GM23338 (cell line): ENCODE data around the gene NCKAP5. TPM values are rescaled to one million over a fixed set of nuclear protein-coding genes. Genes with fewer than 3 reads are reported as not detected.

Source experiments
- ATAC-seq: fragments of 200-7000 bp; cut with Tn5 transposase; 3 replicates; pipeline ENCODE4 v1.9.1; 2020
- DNase-seq: peaks from one replicate; pipeline ENCODE4 v3.0.0-alpha.2; 2015; ENCODE audit warnings: low spot score
- H2AFZ ChIP-seq: fragments of 200-600 bp; sonication (generic); 2 replicates; pipeline ENCODE4 v1.8.0; 2016; ENCODE audit warnings: antibody characterized with exemption, mild to moderate bottlenecking, moderate library complexity
- H3F3A ChIP-seq: fragments of 200-600 bp; sonication (generic); replicated peaks from 2 replicates; pipeline ENCODE4 v1.8.0; 2017; ENCODE audit warnings: antibody characterized with exemption, mixed run types, low read depth
- H3K27ac ChIP-seq: fragments of 200-600 bp; sonication (generic); 2 replicates; pipeline ENCODE4 v1.6.1; 2016; ENCODE audit warnings: low read depth
- H3K27me3 ChIP-seq: fragments of 200-600 bp; sonication (generic); 2 replicates; pipeline ENCODE4 v1.8.0; 2016; ENCODE audit warnings: mild to moderate bottlenecking, mixed run types, moderate library complexity; ENCODE audit not compliant: insufficient read depth
- H3K36me3 ChIP-seq: fragments of 200-600 bp; sonication (generic); 2 replicates; pipeline ENCODE4 v1.8.0; 2016; ENCODE audit warnings: mild to moderate bottlenecking; ENCODE audit not compliant: insufficient read depth
- H3K4me1 ChIP-seq: fragments of 200-600 bp; sonication (generic); 2 replicates; pipeline ENCODE4 v1.8.0; 2016; ENCODE audit warnings: mild to moderate bottlenecking, moderate library complexity; ENCODE audit not compliant: insufficient read depth
- H3K4me2 ChIP-seq: fragments of 200-600 bp; sonication (generic); 2 replicates; pipeline ENCODE4 v1.7.1; 2017; ENCODE audit warnings: mixed run types
- H3K4me3 ChIP-seq: fragments of 200-600 bp; sonication (generic); 2 replicates; pipeline ENCODE4 v1.6.1; 2016; ENCODE audit warnings: mixed run types
- H3K79me2 ChIP-seq: fragments of 200-600 bp; sonication (generic); replicated peaks from 2 replicates; pipeline ENCODE4 v1.8.0; 2017; ENCODE audit warnings: mild to moderate bottlenecking; ENCODE audit not compliant: insufficient read depth
- H3K9me2 ChIP-seq: fragments of 200-600 bp; sonication (generic); 2 replicates; pipeline ENCODE4 v1.8.0; 2017; ENCODE audit not compliant: insufficient read depth
- H4K20me1 ChIP-seq: fragments of 200-600 bp; sonication (generic); replicated peaks from 2 replicates; pipeline ENCODE4 v1.8.0; 2017; ENCODE audit warnings: mild to moderate bottlenecking; ENCODE audit not compliant: insufficient read depth
- H3K27ac Mint-ChIP-seq: 2 replicates; pipeline ENCODE4 v1.8.0; 2020; ENCODE audit warnings: inconsistent platforms, mild to moderate bottlenecking, moderate library complexity, mixed read lengths
- H3K27me3 Mint-ChIP-seq: 3 replicates; pipeline ENCODE4 v1.8.0; 2022; ENCODE audit warnings: low read depth, mild to moderate bottlenecking, moderate library complexity, mixed read lengths, inconsistent platforms; ENCODE audit not compliant: insufficient read depth, poor library complexity
- H3K36me3 Mint-ChIP-seq: 3 replicates; pipeline ENCODE4 v1.8.0; 2021; ENCODE audit warnings: low read depth, mild to moderate bottlenecking, inconsistent platforms, moderate library complexity, mixed read lengths
- H3K4me1 Mint-ChIP-seq: 3 replicates; pipeline ENCODE4 v1.8.0; 2020; ENCODE audit warnings: mild to moderate bottlenecking, inconsistent platforms, mixed read lengths
- H3K4me3 Mint-ChIP-seq: 3 replicates; pipeline ENCODE4 v1.8.0; 2021; ENCODE audit warnings: moderate library complexity, mild to moderate bottlenecking, inconsistent platforms, mixed read lengths
- H3K9me3 Mint-ChIP-seq: 3 replicates; pipeline ENCODE4 v1.8.0; 2020; ENCODE audit warnings: moderate library complexity, mild to moderate bottlenecking, inconsistent platforms, mixed read lengths
- EZH2 ChIP-seq: fragments of 200-600 bp; sonication (generic); IDR thresholded peaks from one replicate; pipeline ENCODE4 v1.8.0; 2017; ENCODE audit warnings: antibody characterized with exemption, mild to moderate bottlenecking, low read depth; ENCODE audit not compliant: unreplicated experiment
- JUNB ChIP-seq: IDR thresholded peaks from one replicate; pipeline ENCODE4 v1.6.1; 2016; ENCODE audit warnings: antibody characterized with exemption; ENCODE audit not compliant: unreplicated experiment
- ZNF114 ChIP-seq: fragments of 250-450 bp; sonication (Bioruptor Pico); IDR thresholded peaks from 2 replicates; pipeline ENCODE4 v1.5.0; 2020; ENCODE audit warnings: mild to moderate bottlenecking, moderate library complexity
- ZNF331 ChIP-seq: fragments of 250-450 bp; sonication (Bioruptor Pico); IDR thresholded peaks from 2 replicates; pipeline ENCODE4 v1.5.0; 2020; ENCODE audit warnings: low read depth, mild to moderate bottlenecking, moderate library complexity
- polyA plus RNA-seq: library from polyadenylated mRNA; unstranded; fragments of >200 nt; fragmentation: Nextera tagmentation; extraction: Ambion mirVana; gene quantifications from 2 replicates; pipeline ENCODE4 v1.2.1, GENCODE V29; 2016
- total RNA-seq: library from RNA; depleted of rRNA; stranded (reverse); fragments of >200 nt; shearing (Covaris generic); gene quantifications from 2 replicates; pipeline ENCODE4 v1.2.3, GENCODE V29; 2014
- TF ChIP-seq, protein P1 (sequence below): fragments of 250-450 bp; sonication (Bioruptor Pico); IDR thresholded peaks from 2 replicates; pipeline ENCODE4 v1.5.0; 2020; ENCODE audit warnings: mild to moderate bottlenecking, moderate library complexity
- TF ChIP-seq, protein P2 (sequence below): IDR thresholded peaks from 2 replicates; pipeline ENCODE4 v1.6.1; 2016; ENCODE audit warnings: antibody characterized with exemption
- TF ChIP-seq, protein P3 (sequence below), 2 experiments: fragments of 200-600 bp in 1 of 2; sonication (generic) in 1 of 2; conservative IDR thresholded peaks; 2 replicates each; pipeline versions ENCODE4 v1.5.1 to v1.6.1; 2016 to 2017; ENCODE audit warnings: antibody characterized with exemption in 2 of 2, low read depth in 2 of 2, mild to moderate bottlenecking in 2 of 2, moderate library complexity in 1 of 2

The NCKAP5 gene
- total and polyA plus RNA-seq, 2 experiments from 2014 or later, result 0.34 to 0.73 TPM

GRCh38 chr2:132654968-132655367 lies 913.3 kb downstream of the NCKAP5 start (continued):
- TF ChIP-seq, protein P1, sequence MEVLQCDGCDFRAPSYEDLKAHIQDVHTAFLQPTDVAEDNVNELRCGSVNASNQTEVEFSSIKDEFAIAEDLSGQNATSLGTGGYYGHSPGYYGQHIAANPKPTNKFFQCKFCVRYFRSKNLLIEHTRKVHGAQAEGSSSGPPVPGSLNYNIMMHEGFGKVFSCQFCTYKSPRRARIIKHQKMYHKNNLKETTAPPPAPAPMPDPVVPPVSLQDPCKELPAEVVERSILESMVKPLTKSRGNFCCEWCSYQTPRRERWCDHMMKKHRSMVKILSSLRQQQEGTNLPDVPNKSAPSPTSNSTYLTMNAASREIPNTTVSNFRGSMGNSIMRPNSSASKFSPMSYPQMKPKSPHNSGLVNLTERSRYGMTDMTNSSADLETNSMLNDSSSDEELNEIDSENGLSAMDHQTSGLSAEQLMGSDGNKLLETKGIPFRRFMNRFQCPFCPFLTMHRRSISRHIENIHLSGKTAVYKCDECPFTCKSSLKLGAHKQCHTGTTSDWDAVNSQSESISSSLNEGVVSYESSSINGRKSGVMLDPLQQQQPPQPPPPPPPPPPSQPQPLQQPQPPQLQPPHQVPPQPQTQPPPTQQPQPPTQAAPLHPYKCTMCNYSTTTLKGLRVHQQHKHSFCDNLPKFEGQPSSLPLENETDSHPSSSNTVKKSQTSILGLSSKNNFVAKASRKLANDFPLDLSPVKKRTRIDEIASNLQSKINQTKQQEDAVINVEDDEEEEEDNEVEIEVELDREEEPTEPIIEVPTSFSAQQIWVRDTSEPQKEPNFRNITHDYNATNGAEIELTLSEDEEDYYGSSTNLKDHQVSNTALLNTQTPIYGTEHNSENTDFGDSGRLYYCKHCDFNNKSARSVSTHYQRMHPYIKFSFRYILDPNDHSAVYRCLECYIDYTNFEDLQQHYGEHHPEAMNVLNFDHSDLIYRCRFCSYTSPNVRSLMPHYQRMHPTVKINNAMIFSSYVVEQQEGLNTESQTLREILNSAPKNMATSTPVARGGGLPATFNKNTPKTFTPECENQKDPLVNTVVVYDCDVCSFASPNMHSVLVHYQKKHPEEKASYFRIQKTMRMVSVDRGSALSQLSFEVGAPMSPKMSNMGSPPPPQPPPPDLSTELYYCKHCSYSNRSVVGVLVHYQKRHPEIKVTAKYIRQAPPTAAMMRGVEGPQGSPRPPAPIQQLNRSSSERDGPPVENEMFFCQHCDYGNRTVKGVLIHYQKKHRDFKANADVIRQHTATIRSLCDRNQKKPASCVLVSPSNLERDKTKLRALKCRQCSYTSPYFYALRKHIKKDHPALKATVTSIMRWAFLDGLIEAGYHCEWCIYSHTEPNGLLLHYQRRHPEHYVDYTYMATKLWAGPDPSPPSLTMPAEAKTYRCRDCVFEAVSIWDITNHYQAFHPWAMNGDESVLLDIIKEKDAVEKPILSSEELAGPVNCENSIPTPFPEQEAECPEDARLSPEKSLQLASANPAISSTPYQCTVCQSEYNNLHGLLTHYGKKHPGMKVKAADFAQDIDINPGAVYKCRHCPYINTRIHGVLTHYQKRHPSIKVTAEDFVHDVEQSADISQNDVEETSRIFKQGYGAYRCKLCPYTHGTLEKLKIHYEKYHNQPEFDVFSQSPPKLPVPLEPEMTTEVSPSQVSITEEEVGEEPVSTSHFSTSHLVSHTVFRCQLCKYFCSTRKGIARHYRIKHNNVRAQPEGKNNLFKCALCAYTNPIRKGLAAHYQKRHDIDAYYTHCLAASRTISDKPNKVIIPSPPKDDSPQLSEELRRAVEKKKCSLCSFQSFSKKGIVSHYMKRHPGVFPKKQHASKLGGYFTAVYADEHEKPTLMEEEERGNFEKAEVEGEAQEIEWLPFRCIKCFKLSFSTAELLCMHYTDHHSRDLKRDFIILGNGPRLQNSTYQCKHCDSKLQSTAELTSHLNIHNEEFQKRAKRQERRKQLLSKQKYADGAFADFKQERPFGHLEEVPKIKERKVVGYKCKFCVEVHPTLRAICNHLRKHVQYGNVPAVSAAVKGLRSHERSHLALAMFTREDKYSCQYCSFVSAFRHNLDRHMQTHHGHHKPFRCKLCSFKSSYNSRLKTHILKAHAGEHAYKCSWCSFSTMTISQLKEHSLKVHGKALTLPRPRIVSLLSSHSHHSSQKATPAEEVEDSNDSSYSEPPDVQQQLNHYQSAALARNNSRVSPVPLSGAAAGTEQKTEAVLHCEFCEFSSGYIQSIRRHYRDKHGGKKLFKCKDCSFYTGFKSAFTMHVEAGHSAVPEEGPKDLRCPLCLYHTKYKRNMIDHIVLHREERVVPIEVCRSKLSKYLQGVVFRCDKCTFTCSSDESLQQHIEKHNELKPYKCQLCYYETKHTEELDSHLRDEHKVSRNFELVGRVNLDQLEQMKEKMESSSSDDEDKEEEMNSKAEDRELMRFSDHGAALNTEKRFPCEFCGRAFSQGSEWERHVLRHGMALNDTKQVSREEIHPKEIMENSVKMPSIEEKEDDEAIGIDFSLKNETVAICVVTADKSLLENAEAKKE, result no peak
- TF ChIP-seq JUNB (no peak), ZNF331 (no peak), EZH2 (no peak), ZNF114 (CRISPR knock-in tag) (no peak)

DNA sequence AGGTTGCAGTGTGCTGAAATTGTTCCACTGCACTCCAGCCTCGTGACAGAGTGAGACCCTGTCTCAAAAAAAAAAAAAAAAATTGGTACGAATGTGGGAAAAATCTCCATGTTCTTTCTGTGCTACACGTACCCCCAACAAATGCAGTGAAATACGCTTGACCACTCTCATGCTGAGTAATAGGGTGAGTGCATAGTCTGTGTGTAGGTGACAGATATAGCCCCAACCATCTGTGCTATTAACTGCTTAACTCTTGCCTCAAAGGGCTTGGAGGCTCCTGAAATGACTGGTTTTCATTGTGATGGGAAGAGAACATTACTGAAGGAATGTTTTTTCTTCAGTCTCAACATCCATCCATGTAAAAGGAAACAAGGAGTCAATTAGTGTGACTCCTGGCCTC lies 913.9 kb downstream of the NCKAP5 start:
- H3K4me3 ChIP-seq, result no peak overlapping the region
- H3K4me1 ChIP-seq, result peaks cover 22% of the 10 kb centered on the region
- Mint-ChIP-seq H3K27ac (no peak overlapping the region), H3K36me3 (no peaks in the 10 kb centered on the region), H3K9me3 (no peaks in the 10 kb centered on the region), H3K4me3 (no peak overlapping the region), H3K27me3 (peaks cover 9% of the 10 kb centered on the region), H3K4me1 (peaks cover 19% of the 10 kb centered on the region)
- H3K9me2 ChIP-seq, result no peaks in the 10 kb centered on the region; the same call in 1 of the 2 replicates
- H3K4me2 ChIP-seq, result no peak overlapping the region
- no peak overlapping the region for H3K27ac ChIP-seq
- ATAC-seq (no peak), DNase-seq (no peak)
- no peaks in the 10 kb centered on the region for H3K79me2 ChIP-seq
- H3K36me3 ChIP-seq, result no peaks in the 10 kb centered on the region
- no peaks in the 10 kb centered on the region for H4K20me1 ChIP-seq
- H3K27me3 ChIP-seq, result no peaks in the 10 kb centered on the region
- H3F3A ChIP-seq, result no peaks in the 10 kb centered on the region
- no peak overlapping the region for H2AFZ ChIP-seq
- no peak for TF ChIP-seq ZNF114 (CRISPR knock-in tag)
- TF ChIP-seq, protein P1, result no peak
- TF ChIP-seq, protein P2, sequence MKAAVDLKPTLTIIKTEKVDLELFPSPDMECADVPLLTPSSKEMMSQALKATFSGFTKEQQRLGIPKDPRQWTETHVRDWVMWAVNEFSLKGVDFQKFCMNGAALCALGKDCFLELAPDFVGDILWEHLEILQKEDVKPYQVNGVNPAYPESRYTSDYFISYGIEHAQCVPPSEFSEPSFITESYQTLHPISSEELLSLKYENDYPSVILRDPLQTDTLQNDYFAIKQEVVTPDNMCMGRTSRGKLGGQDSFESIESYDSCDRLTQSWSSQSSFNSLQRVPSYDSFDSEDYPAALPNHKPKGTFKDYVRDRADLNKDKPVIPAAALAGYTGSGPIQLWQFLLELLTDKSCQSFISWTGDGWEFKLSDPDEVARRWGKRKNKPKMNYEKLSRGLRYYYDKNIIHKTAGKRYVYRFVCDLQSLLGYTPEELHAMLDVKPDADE, result no peak
- TF ChIP-seq, protein P3, sequence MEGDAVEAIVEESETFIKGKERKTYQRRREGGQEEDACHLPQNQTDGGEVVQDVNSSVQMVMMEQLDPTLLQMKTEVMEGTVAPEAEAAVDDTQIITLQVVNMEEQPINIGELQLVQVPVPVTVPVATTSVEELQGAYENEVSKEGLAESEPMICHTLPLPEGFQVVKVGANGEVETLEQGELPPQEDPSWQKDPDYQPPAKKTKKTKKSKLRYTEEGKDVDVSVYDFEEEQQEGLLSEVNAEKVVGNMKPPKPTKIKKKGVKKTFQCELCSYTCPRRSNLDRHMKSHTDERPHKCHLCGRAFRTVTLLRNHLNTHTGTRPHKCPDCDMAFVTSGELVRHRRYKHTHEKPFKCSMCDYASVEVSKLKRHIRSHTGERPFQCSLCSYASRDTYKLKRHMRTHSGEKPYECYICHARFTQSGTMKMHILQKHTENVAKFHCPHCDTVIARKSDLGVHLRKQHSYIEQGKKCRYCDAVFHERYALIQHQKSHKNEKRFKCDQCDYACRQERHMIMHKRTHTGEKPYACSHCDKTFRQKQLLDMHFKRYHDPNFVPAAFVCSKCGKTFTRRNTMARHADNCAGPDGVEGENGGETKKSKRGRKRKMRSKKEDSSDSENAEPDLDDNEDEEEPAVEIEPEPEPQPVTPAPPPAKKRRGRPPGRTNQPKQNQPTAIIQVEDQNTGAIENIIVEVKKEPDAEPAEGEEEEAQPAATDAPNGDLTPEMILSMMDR (conservative IDR thresholded peaks at IDR 0.05; ENCODE audit: low read depth in 2 of 2), result no peak
